HG02642 (cell line): Measurements from ENCODE around the gene TCEAL9.
"Not testable (repeated sequence)": the region's sequence is repeated elsewhere in the genome, so short reads cannot be mapped to it uniquely, and the experiment has no call there.

ENCODE experiments used
- ATAC-seq: cut with Tn5 transposase; IDR thresholded peaks from one replicate; pipeline ENCODE4 v1.9.1; 2021; ENCODE audit warnings: mild to moderate bottlenecking; ENCODE audit not compliant: unreplicated experiment, poor library complexity

Gene TCEAL9, protein sequence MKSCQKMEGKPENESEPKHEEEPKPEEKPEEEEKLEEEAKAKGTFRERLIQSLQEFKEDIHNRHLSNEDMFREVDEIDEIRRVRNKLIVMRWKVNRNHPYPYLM

DNA sequence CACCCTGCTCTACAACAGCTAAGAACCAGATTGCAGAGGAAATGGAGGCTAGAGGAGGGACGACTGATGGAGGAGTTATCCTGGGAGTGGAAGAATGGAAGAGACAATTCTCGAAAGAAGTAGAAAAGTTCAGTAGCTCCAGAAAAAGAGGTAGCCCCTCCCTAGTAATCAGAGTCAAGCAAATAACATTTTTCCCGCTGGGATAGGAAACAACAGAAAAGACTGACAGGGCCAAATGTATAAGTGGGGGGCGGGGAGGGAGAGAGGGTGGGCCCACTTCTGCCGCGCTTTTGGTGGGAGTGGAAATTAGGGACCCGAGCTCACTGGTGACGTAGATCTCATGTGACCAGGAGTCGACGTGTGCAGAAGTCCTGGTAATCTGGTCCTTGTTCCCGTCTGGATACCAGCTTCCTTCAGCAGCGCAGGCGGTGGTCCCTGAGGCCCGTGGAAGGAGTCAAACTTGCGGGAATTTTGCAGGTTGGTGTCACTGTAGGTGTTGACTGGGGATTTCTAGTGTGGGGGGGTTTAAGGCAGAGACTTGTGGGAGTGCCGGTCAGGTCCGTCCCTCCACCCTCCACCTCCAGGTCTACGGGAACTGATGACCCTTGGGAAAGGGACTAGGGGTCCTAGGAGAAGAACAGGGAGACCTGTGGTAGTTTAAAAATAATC, at the start of gene TCEAL9:
TCEAL9 (plus strand) TSS at position 377 of the 669 bp plus-strand sequence. CDS start 1,179 bp downstream, outside the sequence.
- no peak for ATAC-seq

DNA sequence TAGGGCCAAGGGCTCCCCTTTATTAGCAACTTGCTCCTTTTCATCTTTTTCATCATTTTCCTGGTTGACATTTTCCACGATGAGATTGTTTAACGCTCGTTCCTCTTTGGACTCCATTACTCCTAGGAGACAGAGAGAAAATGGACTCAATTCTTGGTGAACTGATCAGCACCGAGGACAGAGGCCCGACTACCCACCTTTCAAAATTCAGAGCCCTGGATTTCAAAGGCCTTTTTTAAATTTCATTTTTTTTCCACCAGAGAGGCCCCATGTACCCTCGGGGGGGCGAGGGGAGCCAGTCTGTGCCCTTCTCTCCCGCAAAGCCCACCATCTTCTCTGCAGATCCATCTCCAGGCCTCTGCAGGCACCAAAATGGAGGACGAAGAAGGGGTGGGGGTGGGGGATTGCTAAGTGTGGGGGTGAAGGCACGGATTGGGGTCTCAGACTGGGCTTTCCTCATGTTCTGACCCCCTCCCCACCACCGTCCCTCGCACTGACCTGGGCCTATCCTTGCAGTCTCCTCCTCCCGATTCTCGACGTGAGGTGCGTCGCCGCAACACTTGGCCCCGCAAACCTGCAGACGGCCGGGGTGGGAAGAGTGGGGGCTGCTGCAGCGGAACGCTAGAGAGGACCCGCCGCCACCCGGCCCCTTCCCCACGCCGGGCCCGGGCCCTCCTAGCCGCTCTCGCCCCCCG, 46.3 kb upstream of the TCEAL9 start:
- ATAC-seq: no peak

GRCh38 chrX:103310555-103311398, 45.5 kb upstream of the TCEAL9 start, which contains the start of gene BEX2:
BEX2 (minus strand) TSS chrX:103310990; CDS start chrX:103309976, 1,014 bp downstream.
- peak; percentile 99 for ATAC-seq

DNA sequence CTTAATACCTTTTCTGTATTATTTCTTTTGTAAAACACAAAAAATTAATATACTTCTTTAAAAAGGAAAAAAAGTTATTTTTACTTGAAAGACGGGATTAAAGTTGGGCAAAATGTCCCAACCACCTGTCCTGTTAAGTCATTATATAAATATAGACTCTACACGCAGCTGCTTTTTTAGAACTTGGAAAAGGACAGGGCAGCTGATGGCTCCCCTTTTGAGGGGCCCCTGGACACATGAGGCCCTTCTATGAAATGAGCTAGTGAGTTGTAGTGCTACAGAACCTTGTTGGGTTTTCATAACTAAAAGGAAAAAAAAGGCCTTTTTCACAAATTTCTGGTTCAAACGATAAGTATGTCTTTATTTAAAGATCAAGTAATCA, 44.9 kb upstream of the TCEAL9 start:
- ATAC-seq: no peak

DNA sequence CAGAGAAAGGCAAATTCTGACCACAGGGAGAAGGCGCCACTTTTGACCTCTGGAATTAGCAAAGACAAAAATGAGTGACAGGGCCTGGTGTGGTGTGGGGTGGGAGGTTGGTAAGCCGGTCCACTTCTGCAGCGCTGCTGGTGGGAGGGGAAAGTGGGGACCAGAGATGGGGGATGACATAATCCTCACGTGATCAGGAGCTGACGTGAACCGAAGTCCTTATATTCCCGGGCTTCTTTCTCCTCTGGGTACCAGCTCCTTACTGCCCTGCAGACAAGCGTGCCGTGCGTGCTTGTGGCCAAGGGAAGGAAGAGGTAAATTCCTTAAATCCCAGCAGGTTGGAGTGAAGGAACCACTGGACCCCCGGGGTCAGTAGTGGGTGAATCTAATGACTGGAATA, 26.3 kb upstream of the TCEAL9 start, which contains the start of gene TCEAL7:
TCEAL7 (plus strand) TSS at position 249 of the 400 bp plus-strand sequence. CDS start 1,165 bp downstream, outside the sequence.
- no peak for ATAC-seq

GRCh38 chrX:103330681-103331288, 25.5 kb upstream of the TCEAL9 start:
- ATAC-seq: no peak

GRCh38 chrX:103338663-103339062, 17.6 kb upstream of the TCEAL9 start:
- no peak for ATAC-seq

- ATAC-seq: no peak
These were observed 13.2 kb upstream of the TCEAL9 start for GRCh38 chrX:103343105-103343504.

GRCh38 chrX:103344606-103345005, 11.7 kb upstream of the TCEAL9 start:
- ATAC-seq: no peak

- no peak for ATAC-seq
These were observed 8.5 kb upstream of the TCEAL9 start for GRCh38 chrX:103347682-103348397.

- no peak for ATAC-seq
These were observed 552 bp downstream of the TCEAL9 start for GRCh38 chrX:103356858-103357257.

DNA sequence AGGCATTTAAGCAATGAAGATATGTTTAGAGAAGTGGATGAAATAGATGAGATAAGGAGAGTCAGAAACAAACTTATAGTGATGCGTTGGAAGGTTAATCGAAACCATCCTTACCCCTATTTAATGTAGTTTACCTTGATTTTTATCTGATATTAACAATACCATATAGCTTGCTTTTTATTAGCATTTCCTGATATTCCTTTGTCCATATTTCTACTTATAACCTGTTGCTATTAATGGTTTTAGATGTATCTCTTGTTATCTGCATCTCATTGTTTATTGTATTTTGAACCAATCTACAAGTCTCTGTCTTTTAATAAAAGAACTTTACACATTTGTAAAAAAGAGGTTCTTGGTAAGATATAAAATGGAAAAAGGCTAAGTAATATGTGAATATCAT, 1.6 kb downstream of the TCEAL9 start:
- no peak for ATAC-seq

DNA sequence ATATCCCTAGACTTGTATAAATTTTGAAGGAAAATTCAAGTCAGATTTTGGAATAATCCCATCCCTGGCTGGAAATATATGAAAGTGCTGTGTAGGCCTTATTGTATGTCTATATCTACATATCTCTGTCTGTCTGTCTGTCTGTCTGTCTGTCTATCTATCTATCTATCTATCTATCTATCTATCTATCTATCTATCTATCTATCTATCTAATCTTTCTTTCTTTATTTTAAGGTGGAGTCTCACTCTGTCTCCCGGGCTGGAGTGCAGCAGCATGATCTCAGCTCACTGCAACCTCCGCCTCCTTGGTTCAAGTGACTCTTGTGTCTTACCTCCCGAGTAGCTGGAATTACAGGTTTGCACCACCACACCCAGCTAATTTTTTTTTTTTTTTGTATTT, 3.3 kb downstream of the TCEAL9 start:
- ATAC-seq: not testable (repeated sequence)

DNA sequence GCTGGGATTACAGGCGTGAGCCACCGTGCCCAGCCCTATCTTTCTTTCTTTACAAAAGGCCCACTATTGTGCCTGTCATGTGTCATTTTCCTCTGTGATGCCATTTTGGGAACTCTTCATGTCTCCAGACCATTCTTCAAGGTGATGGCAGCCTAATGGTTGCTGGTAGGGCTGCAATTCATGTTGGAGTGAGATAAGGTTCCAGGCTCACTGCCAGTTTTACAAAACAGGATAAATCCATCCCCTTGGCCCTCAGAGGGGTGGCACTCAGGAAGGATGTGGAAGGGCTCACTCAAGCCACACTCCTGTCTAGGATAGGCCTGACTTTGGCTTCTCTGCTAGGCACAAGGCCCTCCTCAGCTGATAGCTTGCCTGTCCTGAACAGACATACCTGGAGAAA, 3.8 kb downstream of the TCEAL9 start:
- no peak for ATAC-seq

DNA sequence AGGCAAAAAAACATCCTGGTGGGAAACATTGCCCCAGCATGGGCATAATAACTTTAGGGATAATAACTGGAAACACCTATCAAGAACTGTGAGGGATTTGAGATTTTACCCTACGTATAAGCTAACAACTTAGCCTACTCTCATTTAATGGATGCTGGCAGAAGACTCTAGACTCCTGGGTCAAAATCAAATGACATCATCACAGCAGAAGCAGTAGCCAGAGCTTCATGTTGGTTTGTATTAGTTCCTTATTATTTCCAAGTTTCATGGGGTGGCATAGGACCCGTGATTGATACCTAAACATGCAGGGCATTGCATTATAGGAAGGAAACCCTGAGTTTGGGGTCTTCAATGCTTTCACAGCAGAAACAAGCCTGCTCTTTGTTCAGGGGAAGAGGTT, 4.6 kb downstream of the TCEAL9 start:
- ATAC-seq: no peak

- no peak for ATAC-seq
These were observed 5.5 kb downstream of the TCEAL9 start for GRCh38 chrX:103361798-103362197.

DNA sequence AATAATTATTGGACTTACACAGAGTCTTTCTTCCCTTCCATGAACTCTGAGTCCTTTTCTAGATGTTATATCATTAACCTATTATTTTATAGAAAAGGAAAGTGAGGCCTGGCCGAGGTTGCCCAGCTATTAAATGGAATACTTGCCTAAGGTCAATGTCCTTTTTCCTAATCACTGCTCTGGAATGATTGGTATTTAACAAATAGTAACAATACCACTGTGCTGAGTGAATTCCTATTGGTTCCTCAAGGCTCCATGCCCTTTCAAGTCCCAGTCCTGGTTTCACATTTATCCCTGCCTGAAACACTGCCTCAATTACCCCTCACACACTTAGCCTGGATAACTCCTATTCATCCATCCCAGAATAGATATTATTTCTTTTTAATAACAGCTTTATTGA, 6.2 kb downstream of the TCEAL9 start:
- ATAC-seq: no peak

GRCh38 chrX:103363046-103363445, 6.7 kb downstream of the TCEAL9 start:
- ATAC-seq: no peak

DNA sequence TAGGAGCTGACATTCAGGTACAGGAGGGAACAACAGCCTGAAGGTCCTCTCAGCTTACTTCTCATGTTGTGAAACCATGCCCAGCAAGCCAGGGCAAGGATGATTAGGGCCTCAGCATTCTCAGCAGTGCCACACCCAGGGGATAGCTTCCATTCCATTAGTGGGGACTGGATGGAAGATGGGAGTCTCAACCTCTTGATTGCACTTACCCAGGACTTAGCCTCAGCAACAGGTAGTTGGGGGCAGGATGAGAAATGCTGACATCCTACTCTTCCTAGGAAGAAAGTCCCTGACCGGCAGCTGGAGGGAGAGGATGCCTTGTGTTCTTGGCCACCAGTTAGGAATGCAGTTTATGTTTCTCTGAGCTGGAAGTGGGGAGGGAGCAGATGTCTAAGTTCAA, 11.2 kb downstream of the TCEAL9 start:
- no peak for ATAC-seq

- no peak for ATAC-seq
These were observed 13.2 kb downstream of the TCEAL9 start for GRCh38 chrX:103369479-103369878.
